GM10266 (cell line): Measurements from ENCODE around the gene CSHL1.

Source experiments
- DNase-seq: peaks from one replicate; pipeline ENCODE4 v3.0.0; 2012; ENCODE audit errors: extremely low spot score
- TF ChIP-seq, protein P1 (sequence below): IDR thresholded peaks from 2 replicates; pipeline ENCODE4 v1.5.1; 2012; ENCODE audit warnings: mild to moderate bottlenecking, low read depth; ENCODE audit not compliant: control insufficient read depth, insufficient read depth; ENCODE audit errors: missing control alignments

Gene CSHL1

DNA sequence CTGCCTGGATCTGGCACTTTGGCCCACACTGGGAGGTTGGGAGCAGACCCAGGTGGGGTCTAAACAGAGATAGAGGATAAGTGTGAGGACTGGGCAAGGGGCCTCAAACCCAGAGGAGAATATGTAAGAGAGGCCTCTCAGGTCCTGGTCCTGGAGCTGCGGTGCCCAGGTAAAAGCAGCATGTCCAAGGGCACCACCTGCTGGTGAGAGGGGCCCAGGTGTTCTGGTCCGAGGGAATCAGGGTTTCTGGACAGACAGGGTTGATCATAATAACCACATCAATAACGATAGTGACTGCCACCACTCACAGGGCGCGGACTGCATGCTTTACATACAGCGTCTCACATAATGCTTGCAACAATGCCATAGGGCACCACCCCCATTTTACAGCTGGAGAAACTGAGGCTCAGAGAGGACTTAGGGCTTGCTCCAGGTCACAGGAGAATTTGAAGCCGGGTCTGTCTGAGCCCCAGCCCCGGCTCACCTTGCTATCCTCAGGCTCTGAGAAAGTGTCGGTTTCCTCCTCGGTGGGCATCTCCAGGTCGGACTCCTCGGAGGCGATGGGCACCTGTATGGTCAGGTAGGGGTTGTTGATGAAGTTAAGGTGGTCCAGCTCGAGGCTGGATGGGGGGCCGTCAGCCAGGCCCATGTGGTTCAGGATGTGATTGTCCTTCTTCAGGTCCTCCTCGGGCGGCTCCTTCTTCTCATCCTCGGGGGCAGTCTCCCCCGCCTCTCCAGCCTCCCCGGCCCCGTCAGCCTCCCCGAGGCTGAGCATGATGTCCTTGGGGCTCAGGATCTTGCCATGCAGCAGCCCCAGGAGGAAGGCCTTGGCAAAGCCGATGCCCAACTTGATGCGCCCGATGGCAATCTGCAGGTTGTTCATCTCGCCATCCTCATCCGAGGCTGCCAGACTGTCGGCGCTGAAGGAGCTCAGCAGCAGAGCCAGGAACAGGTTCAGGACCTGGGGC, 40.2 kb upstream of the CSHL1 start:
- TF ChIP-seq, protein P1, sequence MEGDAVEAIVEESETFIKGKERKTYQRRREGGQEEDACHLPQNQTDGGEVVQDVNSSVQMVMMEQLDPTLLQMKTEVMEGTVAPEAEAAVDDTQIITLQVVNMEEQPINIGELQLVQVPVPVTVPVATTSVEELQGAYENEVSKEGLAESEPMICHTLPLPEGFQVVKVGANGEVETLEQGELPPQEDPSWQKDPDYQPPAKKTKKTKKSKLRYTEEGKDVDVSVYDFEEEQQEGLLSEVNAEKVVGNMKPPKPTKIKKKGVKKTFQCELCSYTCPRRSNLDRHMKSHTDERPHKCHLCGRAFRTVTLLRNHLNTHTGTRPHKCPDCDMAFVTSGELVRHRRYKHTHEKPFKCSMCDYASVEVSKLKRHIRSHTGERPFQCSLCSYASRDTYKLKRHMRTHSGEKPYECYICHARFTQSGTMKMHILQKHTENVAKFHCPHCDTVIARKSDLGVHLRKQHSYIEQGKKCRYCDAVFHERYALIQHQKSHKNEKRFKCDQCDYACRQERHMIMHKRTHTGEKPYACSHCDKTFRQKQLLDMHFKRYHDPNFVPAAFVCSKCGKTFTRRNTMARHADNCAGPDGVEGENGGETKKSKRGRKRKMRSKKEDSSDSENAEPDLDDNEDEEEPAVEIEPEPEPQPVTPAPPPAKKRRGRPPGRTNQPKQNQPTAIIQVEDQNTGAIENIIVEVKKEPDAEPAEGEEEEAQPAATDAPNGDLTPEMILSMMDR: peak; percentile 71
- DNase-seq: peak; percentile 59

- TF ChIP-seq, protein P1: no peak
- no peak for DNase-seq
These were observed 38.7 kb upstream of the CSHL1 start for GRCh38 chr17:63949576-63950250.

- no peak for DNase-seq
- TF ChIP-seq, protein P1: no peak
These were observed 37.5 kb upstream of the CSHL1 start for GRCh38 chr17:63948521-63948920.

DNA sequence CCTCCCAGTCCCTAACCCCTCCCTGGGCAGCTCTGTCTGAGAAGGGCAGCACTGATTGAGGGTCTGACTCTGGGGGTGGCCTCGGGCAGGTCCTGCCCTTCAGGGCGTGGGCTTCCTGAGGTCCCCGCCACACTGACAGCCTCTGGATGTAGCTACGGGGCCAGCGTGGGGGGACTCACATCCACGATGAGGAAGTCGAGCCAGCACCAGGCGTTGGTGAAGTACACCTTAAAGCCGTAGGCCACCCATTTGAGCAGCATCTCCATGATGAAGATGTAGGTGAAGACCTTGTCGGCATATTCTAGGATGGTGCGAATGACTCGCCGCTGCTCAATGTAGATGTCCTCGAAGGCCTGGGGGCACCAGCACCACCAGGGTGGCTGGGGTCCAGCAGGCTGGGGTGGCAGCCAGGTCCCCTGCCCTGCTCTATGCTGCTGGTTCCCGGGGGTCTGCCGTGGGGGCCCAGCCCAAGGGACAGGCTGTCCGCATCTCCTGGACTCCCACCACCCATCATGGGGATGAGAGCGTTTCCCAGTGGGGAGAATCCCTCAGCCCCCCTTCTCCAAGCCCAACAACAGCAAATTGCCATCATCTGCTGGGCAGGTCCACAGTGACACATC, 36.8 kb upstream of the CSHL1 start:
- no peak for DNase-seq
- TF ChIP-seq, protein P1: no peak

GRCh38 chr17:63946440-63947363, 35.6 kb upstream of the CSHL1 start:
- TF ChIP-seq, protein P1: peak; percentile 81
- peak; percentile 88 for DNase-seq

- peak; percentile 70 for DNase-seq
- TF ChIP-seq, protein P1: peak; percentile 21
These were observed 34.9 kb upstream of the CSHL1 start for GRCh38 chr17:63945784-63946439.
